Measurements from ENCODE around the gene PLXDC2. TPM values are rescaled to one million over a fixed set of nuclear protein-coding genes. Genes with fewer than 3 reads are reported as not detected.

Gene PLXDC2
- total RNA-seq, 4 donors from 2014 or later, result 21.2 to 43.2 (median 32.7) TPM

DNA sequence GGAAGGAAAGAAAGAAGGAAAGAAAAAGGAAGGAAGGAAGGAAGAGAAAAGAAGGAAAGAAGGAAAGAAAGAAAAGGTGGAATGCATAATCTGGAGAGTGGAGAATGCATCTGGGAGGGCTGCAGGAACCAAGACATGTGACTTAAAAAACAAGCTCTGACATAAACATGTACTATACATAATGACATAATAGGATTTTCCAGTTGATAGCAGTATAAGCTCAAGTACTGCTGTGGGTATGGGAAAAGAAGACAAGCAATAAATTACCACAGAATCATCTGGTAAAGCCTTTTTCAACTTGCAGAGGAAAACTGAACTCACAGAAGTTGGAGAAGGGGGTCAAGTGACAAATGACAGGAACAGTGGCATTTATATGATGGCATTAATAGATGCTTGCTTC, 345.9 kb downstream of the PLXDC2 start:
- H3K9me3 ChIP-seq, result no peaks in the 10 kb centered on the region
- no peaks in the 10 kb centered on the region for H3K27me3 ChIP-seq
- no peak for DNase-seq
- no peak overlapping the region for H3K4me3 ChIP-seq
- no peaks in the 10 kb centered on the region for H3K4me1 ChIP-seq
- TF ChIP-seq, protein P1, sequence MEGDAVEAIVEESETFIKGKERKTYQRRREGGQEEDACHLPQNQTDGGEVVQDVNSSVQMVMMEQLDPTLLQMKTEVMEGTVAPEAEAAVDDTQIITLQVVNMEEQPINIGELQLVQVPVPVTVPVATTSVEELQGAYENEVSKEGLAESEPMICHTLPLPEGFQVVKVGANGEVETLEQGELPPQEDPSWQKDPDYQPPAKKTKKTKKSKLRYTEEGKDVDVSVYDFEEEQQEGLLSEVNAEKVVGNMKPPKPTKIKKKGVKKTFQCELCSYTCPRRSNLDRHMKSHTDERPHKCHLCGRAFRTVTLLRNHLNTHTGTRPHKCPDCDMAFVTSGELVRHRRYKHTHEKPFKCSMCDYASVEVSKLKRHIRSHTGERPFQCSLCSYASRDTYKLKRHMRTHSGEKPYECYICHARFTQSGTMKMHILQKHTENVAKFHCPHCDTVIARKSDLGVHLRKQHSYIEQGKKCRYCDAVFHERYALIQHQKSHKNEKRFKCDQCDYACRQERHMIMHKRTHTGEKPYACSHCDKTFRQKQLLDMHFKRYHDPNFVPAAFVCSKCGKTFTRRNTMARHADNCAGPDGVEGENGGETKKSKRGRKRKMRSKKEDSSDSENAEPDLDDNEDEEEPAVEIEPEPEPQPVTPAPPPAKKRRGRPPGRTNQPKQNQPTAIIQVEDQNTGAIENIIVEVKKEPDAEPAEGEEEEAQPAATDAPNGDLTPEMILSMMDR (IDR thresholded peaks at IDR 0.05), result no peak
- TF ChIP-seq POLR2A (IDR thresholded peaks at IDR 0.05), result no peak
- no peak overlapping the region for H3K27ac ChIP-seq
- H3K36me3 ChIP-seq, result no peaks in the 10 kb centered on the region

DNA sequence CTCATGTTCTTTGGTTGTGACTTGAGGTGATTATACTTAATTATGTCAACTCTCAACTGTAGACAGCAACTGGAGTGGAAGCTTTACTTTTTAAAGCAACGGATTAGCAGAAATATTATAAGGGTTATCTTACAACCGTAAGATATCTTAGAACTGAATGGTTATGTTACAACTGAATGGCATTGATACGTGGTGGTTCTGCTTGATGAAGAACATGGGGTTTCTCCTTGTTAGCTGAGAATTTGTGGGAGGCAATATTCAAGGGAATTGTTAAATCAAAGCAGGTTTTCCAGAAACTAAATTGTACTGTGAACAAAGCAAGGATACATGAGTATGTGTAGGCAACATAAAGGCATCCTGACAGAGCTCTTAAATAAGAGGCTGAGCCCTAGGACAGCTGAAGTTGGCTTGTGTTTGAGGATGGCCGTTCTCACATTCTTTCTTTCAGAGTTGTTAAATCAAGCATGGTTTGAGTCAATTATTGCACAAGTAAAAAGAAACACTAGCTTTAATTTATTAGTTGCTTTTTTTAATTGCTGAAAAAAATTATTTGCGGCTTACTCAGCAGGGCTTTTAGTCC, 350.0 kb downstream of the PLXDC2 start:
- TF ChIP-seq POLR2A (IDR thresholded peaks at IDR 0.05), result no peak
- TF ChIP-seq, protein P1 (IDR thresholded peaks at IDR 0.05), result no peak
- H3K36me3 ChIP-seq, result no peaks in the 10 kb centered on the region
- H3K27me3 ChIP-seq, result no peaks in the 10 kb centered on the region
- H3K4me3 ChIP-seq, result no peak overlapping the region
- H3K9me3 ChIP-seq, result no peaks in the 10 kb centered on the region
- no peak for DNase-seq
- H3K27ac ChIP-seq, result no peak overlapping the region
- no peaks in the 10 kb centered on the region for H3K4me1 ChIP-seq

DNA sequence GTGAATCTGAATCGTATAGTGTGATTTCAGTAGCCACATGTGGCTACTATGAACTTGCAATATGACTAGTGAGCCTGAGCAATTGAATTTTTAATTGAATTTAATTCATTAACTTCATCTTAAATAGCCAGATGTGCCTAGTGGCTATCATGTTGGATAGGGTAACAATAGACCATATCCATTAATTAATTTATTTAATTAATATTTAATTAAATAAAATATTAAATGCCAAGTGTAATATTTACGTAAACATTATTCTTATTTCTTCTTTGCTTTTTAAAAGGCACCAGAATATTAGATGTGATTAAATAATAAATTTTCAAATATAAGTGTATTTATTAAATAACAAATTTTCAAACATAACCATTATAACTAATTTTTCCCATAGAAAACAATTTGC, 354.4 kb downstream of the PLXDC2 start:
- H3K9me3 ChIP-seq, result no peaks in the 10 kb centered on the region
- TF ChIP-seq POLR2A (IDR thresholded peaks at IDR 0.05), result no peak
- TF ChIP-seq, protein P1 (IDR thresholded peaks at IDR 0.05), result no peak
- no peaks in the 10 kb centered on the region for H3K36me3 ChIP-seq
- H3K27me3 ChIP-seq, result no peaks in the 10 kb centered on the region
- H3K4me3 ChIP-seq, result no peak overlapping the region
- H3K27ac ChIP-seq, result no peak overlapping the region
- H3K4me1 ChIP-seq, result no peaks in the 10 kb centered on the region
- no peak for DNase-seq

DNA sequence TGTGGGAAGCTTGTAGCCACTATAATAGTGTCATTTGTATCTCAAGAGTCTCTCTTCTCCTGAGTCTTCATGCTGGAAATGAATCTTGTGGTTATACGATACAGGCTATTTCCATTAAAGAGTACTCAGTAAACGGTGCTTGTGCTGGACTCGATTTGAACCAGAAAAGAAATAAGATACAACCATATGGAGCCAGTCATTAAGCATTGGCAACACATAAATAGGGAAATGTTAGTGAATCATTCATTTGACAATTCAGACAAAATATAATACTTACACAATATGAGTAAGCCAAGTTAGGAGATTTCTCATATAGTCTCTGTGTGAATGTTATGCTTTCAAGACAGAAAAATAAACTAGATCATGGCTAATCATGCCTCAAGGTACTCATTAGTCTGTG, 356.8 kb downstream of the PLXDC2 start:
- Histone ChIP-seq H3K27ac (no peak overlapping the region), H3K4me1 (no peaks in the 10 kb centered on the region), H3K4me3 (no peak overlapping the region), H3K27me3 (no peaks in the 10 kb centered on the region), H3K36me3 (peaks cover 0 to 11% (median 0%) of the 10 kb centered on the region in 3 donors), H3K9me3 (no peaks in the 10 kb centered on the region)
- TF ChIP-seq, protein P1 (IDR thresholded peaks at IDR 0.05), result no peak
- no peak for TF ChIP-seq POLR2A (IDR thresholded peaks at IDR 0.05)
- no peak for DNase-seq

DNA sequence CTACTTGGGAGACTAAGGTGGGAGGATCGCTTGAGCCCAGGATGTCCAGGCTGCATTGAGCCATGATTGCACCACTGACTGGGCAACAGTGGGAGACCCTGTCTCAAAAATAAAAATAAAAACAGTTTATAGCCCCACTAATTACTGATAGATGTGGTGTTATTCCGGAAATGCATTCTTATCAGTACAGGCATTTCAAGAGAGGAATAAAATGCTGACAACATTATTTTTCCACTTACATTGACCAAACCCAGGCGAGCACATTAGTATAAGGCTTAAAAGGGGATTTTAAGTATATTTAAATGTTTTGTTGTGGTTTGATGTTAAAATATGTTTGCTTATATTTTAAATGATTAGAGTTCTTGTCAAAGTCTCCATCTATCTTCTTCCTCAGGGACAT, 359.5 kb downstream of the PLXDC2 start:
- TF ChIP-seq, protein P1 (IDR thresholded peaks at IDR 0.05), result no peak
- TF ChIP-seq POLR2A (IDR thresholded peaks at IDR 0.05), result no peak
- Histone ChIP-seq H3K36me3 (peaks cover 0 to 11% (median 0%) of the 10 kb centered on the region in 3 donors), H3K9me3 (no peaks in the 10 kb centered on the region), H3K4me1 (no peaks in the 10 kb centered on the region), H3K4me3 (no peak overlapping the region), H3K27ac (no peak overlapping the region), H3K27me3 (no peaks in the 10 kb centered on the region)
- no peak for DNase-seq

DNA sequence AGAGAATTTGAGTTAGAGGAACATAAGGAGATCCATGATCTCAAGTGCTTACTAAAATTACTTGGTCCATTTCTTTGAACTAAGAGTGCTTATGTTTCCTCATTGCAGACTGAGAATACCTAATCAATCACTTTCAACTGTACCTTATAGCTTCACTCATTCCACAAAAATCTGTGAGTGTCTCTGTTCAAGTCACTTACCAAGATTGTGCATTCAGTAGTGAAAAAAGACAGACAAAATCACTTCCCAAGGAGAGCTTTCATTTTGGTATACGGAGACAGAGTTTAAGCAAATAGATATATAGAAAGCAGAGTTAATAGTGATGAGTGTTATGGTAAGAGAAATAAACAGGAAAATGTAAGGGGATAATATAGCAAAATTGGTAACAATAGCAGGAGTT, 364.5 kb downstream of the PLXDC2 start:
- H3K9me3 ChIP-seq, result no peaks in the 10 kb centered on the region
- no peak for TF ChIP-seq POLR2A (IDR thresholded peaks at IDR 0.05)
- TF ChIP-seq, protein P1 (IDR thresholded peaks at IDR 0.05), result no peak

More for the DNA sequence above, 364.5 kb downstream of the PLXDC2 start:
- peaks cover 0 to 11% (median 0%) of the 10 kb centered on the region in 3 donors for H3K36me3 ChIP-seq
- no peak overlapping the region for H3K4me3 ChIP-seq
- DNase-seq, result no peak
- no peak overlapping the region for H3K27ac ChIP-seq
- H3K27me3 ChIP-seq, result no peaks in the 10 kb centered on the region
- H3K4me1 ChIP-seq, result no peaks in the 10 kb centered on the region

All from Peyer's patch (tissue), 4 donors.